SK-N-SH treated with all-trans-retinoic acid at 6 μM for 48 hours (cell line): ENCODE data around the gene CPLX1.

ENCODE experiments used
- ATAC-seq: fragments of 200-7000 bp; cut with Tn5 transposase; 3 replicates; pipeline ENCODE4 v1.9.1; 2020; ENCODE audit warnings: mild to moderate bottlenecking, moderate library complexity
- ARNTL ChIP-seq: fragments of 450-650 bp; formaldehyde crosslinking; IDR thresholded peaks from 2 replicates; pipeline ENCODE4 v1.5.0; 2020; ENCODE audit warnings: low read depth, mild to moderate bottlenecking, moderate library complexity, borderline replicate concordance
- BACH2 ChIP-seq: fragments of 250-450 bp; sonication (Bioruptor Pico); IDR thresholded peaks from 2 replicates; pipeline ENCODE4 v1.9.0; 2021; ENCODE audit warnings: mild to moderate bottlenecking, borderline replicate concordance
- CREB5 ChIP-seq: fragments of 250-450 bp; sonication (Bioruptor Pico); IDR thresholded peaks from 2 replicates; pipeline ENCODE4 v1.5.1; 2020; ENCODE audit warnings: low read depth, mild to moderate bottlenecking, moderate library complexity
- ESRRG ChIP-seq: fragments of 250-450 bp; sonication (Bioruptor Pico); IDR thresholded peaks from 2 replicates; pipeline ENCODE4 v1.6.1; 2021; ENCODE audit warnings: mild to moderate bottlenecking
- GLIS3 ChIP-seq: fragments of 250-450 bp; sonication (Bioruptor Pico); IDR thresholded peaks from 2 replicates; pipeline ENCODE4 v1.5.0; 2020; ENCODE audit warnings: mild to moderate bottlenecking, moderate library complexity
- OSR1 ChIP-seq: fragments of 250-450 bp; sonication (Bioruptor Pico); IDR thresholded peaks from 2 replicates; pipeline ENCODE4 v1.8.0; 2022; ENCODE audit warnings: moderate library complexity, mild to moderate bottlenecking, inconsistent platforms
- PATZ1 ChIP-seq: fragments of 250-450 bp; sonication (Bioruptor Pico); IDR thresholded peaks from 2 replicates; pipeline ENCODE4 v1.8.0; 2020; ENCODE audit warnings: mild to moderate bottlenecking, moderate library complexity, borderline replicate concordance
- POU6F1 ChIP-seq: fragments of 250-450 bp; sonication (Bioruptor Pico); IDR thresholded peaks from 2 replicates; pipeline ENCODE4 v1.8.0; 2021; ENCODE audit warnings: low read depth, mild to moderate bottlenecking, moderate library complexity, borderline replicate concordance
- PPARA ChIP-seq: fragments of 250-450 bp; sonication (Bioruptor Pico); IDR thresholded peaks from 2 replicates; pipeline ENCODE4 v1.5.0; 2020; ENCODE audit warnings: mild to moderate bottlenecking, borderline replicate concordance
- RARB ChIP-seq: fragments of 250-450 bp; sonication (Bioruptor Pico); IDR thresholded peaks from 2 replicates; pipeline ENCODE4 v1.8.0; 2021; ENCODE audit warnings: mild to moderate bottlenecking, moderate library complexity
- SNAI2 ChIP-seq: fragments of 250-450 bp; sonication (Bioruptor Pico); IDR thresholded peaks from 2 replicates; pipeline ENCODE4 v1.5.0; 2020; ENCODE audit warnings: mild to moderate bottlenecking, moderate library complexity
- TCF4 ChIP-seq: fragments of 250-450 bp; sonication (Bioruptor Pico); IDR thresholded peaks from 2 replicates; pipeline ENCODE4 v1.8.0; 2021; ENCODE audit warnings: mild to moderate bottlenecking, moderate library complexity, borderline replicate concordance
- TOX ChIP-seq: fragments of 250-450 bp; sonication (Bioruptor Pico); IDR thresholded peaks from 2 replicates; pipeline ENCODE4 v1.8.0; 2021; ENCODE audit warnings: mild to moderate bottlenecking, moderate library complexity, borderline replicate concordance
- TSHZ2 ChIP-seq: fragments of 250-450 bp; sonication (Bioruptor Pico); IDR thresholded peaks from 2 replicates; pipeline ENCODE4 v1.5.0; 2020; ENCODE audit warnings: mild to moderate bottlenecking, moderate library complexity
- ZFP3 ChIP-seq: fragments of 250-450 bp; sonication (Bioruptor Pico); IDR thresholded peaks from 2 replicates; pipeline ENCODE4 v1.5.0; 2020; ENCODE audit warnings: mild to moderate bottlenecking, moderate library complexity
- ZFP30 ChIP-seq: fragments of 450-650 bp; formaldehyde crosslinking; IDR thresholded peaks from 2 replicates; pipeline ENCODE4 v1.5.0; 2022; ENCODE audit warnings: mild to moderate bottlenecking, moderate library complexity
- ZNF565 ChIP-seq: fragments of 450-650 bp; formaldehyde crosslinking; conservative IDR thresholded peaks from 2 replicates; pipeline ENCODE4 v1.5.0; 2020; ENCODE audit warnings: low read depth, mild to moderate bottlenecking, moderate library complexity
- ZNF70 ChIP-seq: fragments of 450-650 bp; formaldehyde crosslinking; IDR thresholded peaks from 2 replicates; pipeline ENCODE4 v1.5.0; 2020; ENCODE audit warnings: mild to moderate bottlenecking, moderate library complexity

The CPLX1 gene

GRCh38 chr4:751676-752075, 74.3 kb downstream of the CPLX1 start:
- no peak for ATAC-seq
- TF ChIP-seq ESRRG (CRISPR knock-in tag) (no peak), SNAI2 (CRISPR knock-in tag) (no peak), PATZ1 (CRISPR knock-in tag) (no peak), BACH2 (no peak), POU6F1 (CRISPR knock-in tag) (no peak), RARB (CRISPR knock-in tag) (no peak), CREB5 (no peak), ZFP30 (CRISPR knock-in tag) (no peak), TOX (CRISPR knock-in tag) (no peak), PPARA (CRISPR knock-in tag) (no peak), ZNF70 (CRISPR knock-in tag) (no peak), GLIS3 (CRISPR knock-in tag) (no peak), TCF4 (CRISPR knock-in tag) (no peak), TSHZ2 (CRISPR knock-in tag) (no peak), ZNF565 (CRISPR knock-in tag) (no peak), OSR1 (no peak), ARNTL (CRISPR knock-in tag) (no peak)
- TF ChIP-seq, all 23 proteins: peak for 0

GRCh38 chr4:749698-750666, 75.9 kb downstream of the CPLX1 start:
- ATAC-seq, result peak; percentile 35; the same call in 1 of the 3 replicates
- TF ChIP-seq PPARA (CRISPR knock-in tag), result no peak

- no peak for TF ChIP-seq PATZ1 (CRISPR knock-in tag)
- no peak for TF ChIP-seq TOX (CRISPR knock-in tag)
- no peak for TF ChIP-seq PPARA (CRISPR knock-in tag)
- TF ChIP-seq ZNF70 (CRISPR knock-in tag), result no peak
- TF ChIP-seq ZNF565 (CRISPR knock-in tag), result no peak
- no peak for TF ChIP-seq CREB5
- no peak for TF ChIP-seq SNAI2 (CRISPR knock-in tag)
- TF ChIP-seq RARB (CRISPR knock-in tag), result no peak
- no peak for TF ChIP-seq ZFP3 (CRISPR knock-in tag)
- TF ChIP-seq OSR1, result no peak
- no peak for TF ChIP-seq POU6F1 (CRISPR knock-in tag)
- TF ChIP-seq TCF4 (CRISPR knock-in tag), result no peak
- ATAC-seq, result no peak
Observed at GRCh38 chr4:748461-748860, 77.5 kb downstream of the CPLX1 start.
